HG03060 (cell line): ENCODE results near the gene KANK4.
A peak's percentile ranks its signal among the peaks of the same experiment; 100 is the strongest.

Experiments
- ATAC-seq: cut with Tn5 transposase; IDR thresholded peaks from one replicate; pipeline ENCODE4 v1.9.1; 2021; ENCODE audit warnings: low read depth, moderate number of reproducible peaks; ENCODE audit not compliant: unreplicated experiment

The KANK4 gene

DNA sequence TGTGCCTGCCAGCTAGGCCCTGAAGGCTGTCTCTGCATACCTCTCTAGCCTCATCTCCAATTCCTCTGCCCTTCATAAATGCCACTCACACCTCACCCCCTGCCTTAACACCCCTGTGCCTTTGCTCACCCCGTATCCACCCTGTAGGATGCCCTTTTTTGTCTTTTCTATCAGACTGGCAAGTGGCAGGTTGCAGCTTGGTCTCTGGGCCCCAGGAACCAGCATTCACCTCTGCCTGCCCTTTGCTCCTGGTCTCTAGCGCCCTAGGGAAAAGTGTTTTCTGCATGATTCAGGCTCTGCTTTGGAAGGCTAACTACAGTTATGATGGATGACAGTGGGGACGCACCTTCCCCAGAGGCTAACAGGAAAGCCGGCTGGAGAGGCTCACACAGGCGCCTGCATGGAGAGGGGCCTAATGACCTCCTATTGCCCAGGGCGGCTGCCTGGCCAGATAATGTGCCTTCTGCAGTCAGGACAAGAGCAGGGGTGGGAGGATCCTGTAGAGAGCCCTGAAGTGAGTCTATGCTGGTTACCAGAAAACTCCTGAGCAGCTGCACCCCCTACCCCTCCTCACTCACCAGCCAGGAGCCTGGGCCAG is 11.2 kb downstream of the KANK4 start:
- ATAC-seq, result no peak

DNA sequence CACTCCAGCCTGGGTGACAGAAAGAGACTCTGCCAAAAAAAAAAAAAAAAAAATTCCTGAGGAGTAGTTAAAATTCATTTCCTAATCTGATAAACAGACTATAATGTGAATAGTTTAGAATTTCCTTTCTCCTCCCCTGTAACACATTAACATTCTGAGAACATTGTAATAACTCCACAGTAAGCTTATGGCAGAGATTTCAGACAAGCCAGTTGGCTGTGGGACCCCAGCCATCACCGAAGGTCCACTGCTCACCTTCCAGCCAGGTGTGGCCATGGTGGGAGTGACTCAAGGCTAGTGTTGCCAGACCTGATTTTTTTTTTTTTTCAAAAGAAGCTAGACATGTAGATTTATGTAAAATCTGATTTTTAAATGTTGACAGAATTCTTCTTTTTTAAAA is 11.8 kb downstream of the KANK4 start:
- ATAC-seq, result no peak

DNA sequence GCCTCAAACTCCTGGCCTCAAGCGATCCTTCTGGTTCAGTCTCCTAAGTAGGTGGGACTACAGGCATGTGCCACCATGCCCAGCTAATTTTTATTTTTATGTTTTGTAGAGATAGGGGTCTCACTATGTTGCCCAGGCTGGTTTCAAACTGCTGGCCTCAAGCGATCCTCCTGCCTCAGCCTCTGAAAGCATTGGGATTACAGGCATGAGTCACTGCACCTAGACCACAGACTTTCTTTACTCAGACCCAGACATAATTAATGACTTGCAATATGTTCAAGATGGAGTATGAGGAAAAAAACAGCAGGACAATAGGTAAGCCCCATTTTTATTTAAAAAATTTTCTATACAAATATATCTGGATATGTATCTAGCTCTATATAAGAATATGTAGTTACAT is 13.2 kb downstream of the KANK4 start:
- no peak for ATAC-seq

DNA sequence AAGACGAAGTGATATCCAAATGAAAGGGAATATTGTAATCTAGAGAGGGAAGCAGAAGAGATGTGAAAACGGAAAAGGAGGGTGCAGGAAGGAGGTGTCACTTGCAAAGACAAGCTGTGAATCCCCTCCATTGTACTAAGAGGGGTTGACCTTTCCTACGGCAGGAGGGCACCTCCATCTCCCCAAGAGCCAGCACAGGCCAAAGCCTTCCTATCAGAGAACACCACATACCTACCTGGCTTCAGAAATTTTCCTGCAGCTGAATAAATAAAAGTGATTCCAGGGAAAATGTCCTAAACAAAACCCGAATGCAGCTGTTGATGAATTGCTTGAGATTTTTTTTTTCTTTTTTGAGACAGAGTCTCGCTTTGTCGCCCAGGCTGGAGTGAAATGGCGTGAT is 14.3 kb downstream of the KANK4 start:
- no peak for ATAC-seq

DNA sequence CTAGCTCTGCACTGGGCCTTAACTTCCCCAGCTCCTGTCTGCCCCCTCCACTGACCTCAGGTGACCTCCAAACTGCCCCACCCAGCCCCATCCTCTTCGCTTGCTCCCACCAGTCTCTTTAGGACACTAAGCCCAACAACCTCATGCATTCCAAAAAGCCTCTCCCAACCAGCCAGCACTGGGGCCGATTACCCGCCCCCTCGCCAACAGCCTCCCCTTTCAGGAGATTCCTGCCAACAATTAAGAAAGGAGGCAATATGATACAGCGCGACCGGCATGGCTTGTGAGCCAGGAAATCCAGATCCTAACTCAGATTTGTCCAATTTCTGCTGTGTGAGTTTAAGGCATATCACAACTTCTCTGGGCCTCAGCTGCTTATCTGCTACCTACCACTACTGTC is 14.7 kb downstream of the KANK4 start:
- ATAC-seq, result no peak

DNA sequence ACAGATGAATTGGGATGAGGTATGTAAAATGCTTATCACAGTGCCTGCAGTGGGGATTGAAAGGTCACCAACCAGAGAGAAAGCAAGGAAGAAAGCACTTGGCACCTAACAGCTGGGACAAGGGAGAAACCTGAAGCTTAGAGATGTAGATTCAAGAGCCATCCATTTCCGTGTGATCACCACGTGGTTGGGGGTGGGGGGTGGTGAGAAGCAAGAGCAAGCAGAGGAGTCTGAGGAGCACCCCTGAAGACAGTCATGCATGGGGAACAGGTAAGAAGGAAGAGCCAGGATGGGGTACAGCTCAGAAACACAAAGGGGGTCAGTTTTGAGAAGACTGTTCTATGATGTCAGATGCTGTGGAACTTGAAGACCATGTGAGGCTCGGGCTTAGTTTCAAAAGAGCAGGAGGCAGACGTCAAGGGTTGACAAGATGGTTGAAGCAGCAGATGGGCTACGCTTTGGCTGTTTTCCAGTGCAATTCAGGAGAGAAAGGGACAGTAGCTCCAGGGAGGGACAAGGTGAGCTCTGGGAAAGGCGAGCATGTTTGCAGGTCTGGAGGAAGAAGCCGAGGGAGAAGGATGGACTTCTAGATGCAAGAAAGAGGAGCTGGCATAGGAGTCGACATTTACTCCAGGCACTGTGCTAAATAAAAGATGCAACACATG is 17.4 kb downstream of the KANK4 start:
- ATAC-seq, result no peak

DNA sequence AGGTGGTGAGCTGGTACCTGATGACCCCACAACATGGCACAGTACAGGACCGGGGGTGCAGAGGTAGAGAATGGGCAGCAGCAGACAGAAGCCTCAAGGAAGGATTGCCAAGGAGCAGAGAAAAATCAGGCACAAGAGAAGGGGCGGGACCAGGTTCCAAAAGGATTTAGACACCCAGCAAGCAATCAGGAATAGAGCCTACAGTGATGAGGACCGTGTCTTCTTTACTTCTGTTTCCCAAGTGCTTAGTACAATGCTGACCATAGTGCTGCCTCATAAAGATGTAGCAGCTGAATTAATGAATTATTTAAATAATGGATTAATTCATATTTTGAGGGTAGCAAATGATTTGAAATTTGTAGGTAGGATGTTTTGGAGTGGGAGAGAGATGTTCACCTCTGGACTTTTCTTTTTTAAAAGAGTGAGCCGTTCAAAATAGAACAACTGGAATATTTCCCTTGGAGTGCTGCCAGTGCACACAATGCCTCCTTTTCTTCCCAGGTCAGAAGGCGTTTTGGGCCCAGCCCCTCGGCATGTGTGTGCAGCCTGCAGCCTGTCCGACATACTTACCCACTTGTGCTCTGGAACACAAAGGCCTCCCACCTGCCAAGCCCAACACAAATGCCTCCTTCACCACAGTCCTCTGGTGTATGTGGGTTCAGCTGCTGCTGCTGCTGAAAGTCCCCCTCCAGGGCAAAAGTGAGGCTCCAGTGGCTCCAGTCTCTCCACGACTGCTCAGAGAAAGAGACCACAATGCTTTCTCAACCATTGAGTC is 19.6 kb downstream of the KANK4 start:
- ATAC-seq, result no peak

DNA sequence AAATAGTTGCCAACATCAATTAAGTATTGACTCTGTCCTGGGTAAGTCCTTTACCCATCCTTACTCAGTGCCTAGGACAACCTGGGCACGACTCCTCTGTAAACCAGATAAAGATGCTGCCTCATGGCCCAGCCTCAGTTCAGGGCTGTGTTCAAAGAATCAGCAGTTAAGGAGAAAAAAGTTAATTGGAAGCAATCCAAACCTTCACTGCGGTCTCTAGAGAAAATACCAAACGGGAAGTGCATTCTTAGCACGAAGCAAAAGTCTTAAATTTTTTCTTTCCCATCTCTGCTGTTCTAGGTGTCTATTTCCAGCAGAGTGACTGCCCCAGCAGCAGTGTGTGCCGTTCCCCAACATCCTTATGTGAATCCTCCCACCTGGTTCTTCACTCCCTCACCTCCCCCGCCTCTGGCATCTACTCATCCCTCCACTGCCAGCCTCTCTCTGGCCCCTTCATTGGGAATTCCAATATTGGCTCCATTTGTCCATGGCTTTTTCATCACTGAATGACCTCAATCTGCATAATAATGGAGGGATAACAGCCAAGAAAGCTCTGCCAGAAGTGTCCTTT is 23.2 kb downstream of the KANK4 start:
- peak; percentile 46 for ATAC-seq

DNA sequence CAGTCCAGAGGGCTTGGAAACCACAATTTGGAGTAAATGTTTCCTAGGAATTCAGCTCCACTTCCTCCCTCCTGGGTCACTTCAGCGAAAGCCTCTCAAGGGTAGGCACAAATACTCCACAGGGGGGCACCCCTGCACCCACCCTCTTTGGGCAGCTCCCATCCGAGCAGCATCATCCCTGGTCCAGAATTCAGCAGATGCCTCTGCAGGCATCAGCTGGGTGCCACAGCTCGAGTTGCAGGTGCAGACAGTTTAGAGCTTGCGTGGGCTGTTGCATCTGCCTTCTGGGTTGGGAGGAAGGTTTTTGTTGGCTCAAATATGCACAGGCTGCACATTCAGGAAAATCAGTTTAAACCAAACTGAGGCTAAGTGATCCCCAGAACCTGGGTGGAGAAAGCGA is 25.0 kb downstream of the KANK4 start:
- no peak for ATAC-seq

DNA sequence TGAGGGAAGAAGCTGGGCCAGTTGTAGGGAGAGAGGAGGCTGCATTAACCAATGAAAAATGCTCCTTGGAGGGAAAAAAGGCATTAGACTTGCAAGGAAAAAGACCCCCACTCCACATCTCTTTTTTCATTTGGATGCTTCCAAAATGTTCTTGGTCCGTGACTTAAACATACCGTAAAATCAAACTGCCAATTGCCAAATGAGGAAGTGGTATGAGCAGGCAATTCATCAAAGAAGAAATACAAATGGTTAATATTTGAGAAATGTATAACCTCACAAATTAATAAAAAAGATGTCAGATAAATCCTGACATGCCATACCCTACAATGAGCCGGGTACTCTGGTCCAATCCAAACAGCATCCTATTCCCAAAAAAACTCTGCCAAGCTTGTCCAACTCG is 30.6 kb downstream of the KANK4 start:
- no peak for ATAC-seq

DNA sequence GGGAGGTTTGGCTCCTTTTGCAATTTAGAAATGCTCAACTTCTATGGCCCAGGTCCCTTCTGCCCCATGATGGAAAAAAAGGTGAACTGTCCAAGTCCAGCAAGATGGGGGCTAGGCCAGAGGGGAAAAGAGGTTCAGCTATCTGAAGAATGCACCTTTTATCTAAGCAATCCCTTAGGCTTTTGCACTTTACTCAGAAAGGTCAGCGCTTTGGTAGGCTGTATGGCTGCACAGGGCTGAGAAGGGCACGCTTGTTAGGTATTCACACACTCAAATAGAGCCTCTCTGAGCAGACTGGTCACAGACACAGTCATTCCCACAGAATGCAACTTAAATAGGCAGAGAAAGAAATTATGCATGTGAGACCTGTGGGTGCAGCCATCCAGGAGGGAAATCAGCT is 31.0 kb downstream of the KANK4 start:
- ATAC-seq, result no peak

DNA sequence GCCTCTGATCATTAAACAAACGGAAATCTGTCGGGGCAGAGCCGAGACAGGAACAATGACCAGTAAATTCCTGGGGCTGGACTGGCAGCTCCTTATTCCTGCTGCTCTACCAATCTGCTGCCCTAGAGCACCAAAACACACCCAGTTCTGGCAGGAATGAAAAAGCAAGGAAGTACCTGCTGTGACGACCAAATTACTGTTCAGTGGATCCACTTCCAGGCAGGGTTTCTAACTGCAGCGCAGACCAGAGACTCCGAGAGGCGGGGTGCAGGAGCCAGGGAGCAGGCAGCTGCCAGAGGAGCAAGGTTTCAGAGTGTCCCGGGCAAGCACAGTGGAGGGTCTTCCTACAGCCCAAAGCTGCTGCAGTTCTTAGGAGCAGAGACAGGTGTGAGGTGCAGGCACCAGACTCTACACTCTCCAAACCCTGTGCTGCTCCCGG is 32.4 kb downstream of the KANK4 start:
- no peak for ATAC-seq

DNA sequence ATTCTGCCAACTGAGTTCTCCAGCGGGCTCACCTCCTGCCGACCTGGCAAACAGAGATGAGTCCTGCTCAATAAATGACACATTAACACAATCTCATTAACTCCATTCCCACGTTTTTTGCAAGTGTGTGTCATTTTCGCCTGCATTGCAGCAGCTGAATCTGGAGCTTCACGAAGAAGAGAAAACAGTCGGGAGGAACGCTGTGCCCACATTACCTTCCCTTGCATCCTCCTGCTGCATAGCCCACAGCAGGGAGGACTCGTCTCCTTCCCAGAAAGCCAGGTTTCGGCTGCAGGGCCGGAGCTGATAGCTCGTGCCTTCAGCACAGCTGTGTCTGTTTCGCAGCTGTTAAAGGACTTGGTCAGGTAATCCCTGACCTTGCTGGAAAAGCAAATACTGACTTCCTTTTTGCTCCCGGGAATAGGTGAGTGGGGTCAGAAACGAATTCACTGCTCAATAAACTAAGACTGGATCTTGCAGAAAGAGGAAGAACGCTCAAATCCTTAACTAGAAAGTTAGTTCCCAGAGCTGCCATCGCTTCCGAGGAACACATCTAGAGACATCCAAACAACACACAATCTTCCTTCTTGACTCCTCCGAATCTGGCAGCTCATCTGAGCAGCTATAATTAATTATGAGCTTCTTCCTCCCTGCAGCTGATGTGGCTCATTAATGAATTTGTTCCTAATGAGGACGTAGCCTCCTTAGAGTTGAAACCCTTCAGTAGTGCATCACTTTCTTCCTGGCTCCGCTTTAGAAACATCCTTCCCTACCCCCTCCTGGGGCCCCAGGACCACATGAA is 33.0 kb downstream of the KANK4 start:
- ATAC-seq, result no peak

DNA sequence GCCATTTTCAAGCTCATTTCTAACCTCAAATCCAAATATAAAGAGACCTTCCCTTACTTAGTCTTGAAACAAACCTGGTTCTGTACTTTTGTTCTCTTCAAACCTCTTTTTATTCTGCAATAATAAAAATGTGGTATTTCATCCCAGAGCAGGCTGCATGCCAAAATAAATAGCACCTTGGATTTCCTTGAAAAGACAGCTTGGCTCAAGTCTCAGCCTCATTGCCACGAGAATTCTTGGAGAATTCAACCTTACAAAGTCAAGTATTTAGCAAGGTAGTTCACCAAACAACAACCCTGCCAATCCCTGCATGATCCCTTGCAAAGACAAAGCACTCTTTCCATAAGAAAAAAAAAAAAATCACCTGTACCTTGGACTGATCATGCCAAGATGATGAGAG is 33.8 kb downstream of the KANK4 start:
- ATAC-seq, result no peak

DNA sequence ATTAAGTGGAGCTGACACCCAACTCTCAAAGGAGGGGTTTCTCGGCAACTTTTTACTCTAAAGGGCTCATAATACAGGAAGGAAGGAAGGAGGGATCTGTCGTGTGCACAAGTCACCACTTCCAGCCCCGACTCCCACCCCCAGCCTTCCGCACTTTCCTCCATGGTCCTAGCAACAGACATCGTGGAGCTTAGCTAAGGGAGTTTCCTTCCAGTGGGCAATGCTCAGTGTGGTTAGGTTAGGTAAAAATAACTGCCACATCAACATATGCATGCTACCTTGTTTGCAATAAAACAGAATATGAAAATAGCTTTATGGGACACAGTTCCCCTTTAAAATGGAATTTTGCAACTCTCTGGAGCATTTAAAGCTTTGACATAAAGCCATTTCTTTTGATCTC is 35.2 kb downstream of the KANK4 start:
- no peak for ATAC-seq

DNA sequence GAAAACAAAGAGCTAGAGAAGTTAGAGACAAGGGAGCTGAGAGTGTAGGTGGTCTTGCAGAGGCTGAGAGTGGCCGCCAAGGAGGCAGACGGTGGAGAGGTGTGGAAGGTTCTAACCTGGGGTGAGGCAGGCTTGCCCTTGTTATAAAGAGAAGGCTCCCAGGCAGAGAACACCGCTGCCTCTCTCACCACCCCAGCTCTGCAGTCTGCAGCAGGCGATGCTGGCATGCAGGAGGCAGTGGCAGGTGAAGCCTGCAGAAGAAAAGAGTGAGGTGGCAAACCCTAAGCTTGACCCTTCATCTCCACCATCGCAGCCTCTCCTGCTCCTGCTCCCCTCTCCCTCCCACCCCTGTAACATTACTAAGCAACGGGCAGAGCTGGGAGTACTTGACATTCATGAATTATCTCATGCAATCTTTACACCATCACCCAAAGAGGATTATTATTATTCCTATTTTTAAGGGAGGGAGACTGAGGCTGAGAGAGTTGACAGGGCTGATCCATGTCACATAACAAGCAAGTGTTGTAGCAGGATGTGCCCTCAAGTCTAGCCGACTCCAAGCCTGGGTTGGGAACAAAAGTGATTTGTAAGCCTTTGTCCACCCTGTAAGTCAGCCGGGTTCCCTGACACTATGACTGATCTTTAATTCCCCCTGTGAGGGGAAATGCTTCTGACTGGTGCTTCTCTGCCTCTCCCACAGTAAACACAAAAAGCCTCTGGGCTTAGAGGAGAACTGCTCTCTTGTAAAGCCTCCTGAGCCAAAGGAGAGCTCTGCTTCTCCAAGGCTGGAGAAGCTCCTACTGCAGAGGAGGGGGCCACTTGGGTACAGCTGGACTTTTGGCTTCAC is 36.1 kb downstream of the KANK4 start:
- no peak for ATAC-seq

DNA sequence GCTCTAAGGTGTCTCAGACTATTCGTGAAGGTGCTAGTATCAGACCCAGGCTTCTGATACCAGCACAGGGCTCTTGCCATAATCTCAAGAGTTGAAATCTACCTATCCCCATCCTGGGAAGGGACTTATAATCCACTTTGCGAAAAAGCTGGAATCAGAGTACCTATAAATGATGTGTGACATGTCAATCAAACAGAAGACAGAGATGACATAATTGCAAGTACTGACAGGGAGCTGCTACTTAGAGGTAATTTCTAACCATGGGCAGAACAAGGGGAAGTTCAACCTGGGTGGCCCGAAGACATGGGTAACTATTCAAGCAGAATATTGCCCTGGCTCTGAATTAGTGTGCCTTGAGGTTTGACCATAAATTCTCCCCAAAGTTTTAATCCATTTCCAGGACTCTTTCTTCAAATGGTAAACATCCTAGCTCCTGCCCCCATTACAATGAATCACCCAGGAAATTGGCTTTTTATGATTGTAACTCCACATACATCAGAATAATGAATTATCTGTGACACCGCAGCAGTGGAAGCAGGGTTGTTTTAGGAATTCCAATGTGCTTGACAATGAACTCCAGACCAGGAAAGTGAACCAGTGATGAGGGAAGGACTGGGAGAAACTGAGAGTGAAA is 37.2 kb downstream of the KANK4 start:
- no peak for ATAC-seq

DNA sequence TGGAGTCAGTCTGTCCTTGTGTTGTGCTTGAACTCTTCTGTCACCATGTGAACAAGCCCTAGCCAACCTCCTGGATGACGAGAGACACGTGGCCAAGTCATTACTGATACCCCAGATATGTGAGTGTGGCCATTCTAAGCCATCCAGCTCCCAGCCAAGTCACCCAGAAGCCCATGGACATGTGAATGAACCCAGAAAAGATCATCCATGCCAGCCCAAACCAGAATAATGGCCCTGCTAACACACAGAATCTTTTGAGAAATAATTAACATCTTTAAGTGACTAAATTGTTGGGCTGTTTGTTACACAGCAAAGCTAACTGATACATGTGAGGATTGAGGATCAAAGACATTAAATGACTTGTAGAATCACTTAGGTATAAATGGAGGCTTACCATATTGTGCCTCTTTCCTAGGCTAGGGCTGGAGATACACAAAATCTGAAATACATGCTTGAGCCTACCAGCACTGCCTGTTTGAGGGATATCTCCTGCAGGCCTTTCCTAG is 38.2 kb downstream of the KANK4 start:
- no peak for ATAC-seq

DNA sequence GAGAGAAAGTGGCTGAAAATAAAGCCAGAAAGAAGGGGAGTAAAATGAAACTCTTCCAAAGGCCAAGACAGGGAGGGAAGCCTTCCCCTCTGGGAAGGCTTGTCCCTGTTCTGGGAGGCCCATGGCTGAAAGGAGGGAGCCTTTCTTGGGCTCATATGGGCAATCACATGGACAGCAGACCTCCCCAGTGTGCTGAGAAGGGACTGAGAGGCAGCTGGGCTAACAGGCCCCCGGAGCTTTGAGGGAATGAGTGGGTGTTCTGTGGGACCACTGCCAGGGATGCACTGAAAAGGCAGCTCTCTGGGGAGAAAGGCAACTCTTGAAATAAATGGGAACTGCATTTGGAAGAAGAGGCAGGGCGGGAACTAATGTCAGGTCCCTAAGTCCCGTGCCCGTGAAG is 39.1 kb downstream of the KANK4 start:
- ATAC-seq, result no peak
